Measurements from ENCODE around the gene KLHL29.
"Not testable (repeated sequence)": the region's sequence is repeated elsewhere in the genome, so short reads cannot be mapped to it uniquely, and the experiment has no call there.

- TF ChIP-seq CTCF (conservative IDR thresholded peaks at IDR 0.05; ENCODE audit: low read depth, low read length); EZH2 (IDR thresholded peaks at IDR 0.05; ENCODE audit: low read length, unreplicated experiment): not testable (repeated sequence)
Observed at GRCh38 chr2:23723029-23723428, 338.1 kb downstream of the KLHL29 start.
